Prostate gland (tissue), 2 donors: ENCODE data around the gene CIDEB.

Source experiments
- POLR2A ChIP-seq: fragments of 450-650 bp; IDR thresholded peaks from one replicate; pipeline ENCODE4 v1.6.1; 2016; ENCODE audit warnings: antibody characterized with exemption, mild to moderate bottlenecking
- POLR2AphosphoS5 ChIP-seq: sonication (generic); formaldehyde crosslinking; IDR thresholded peaks from one replicate; pipeline ENCODE4 v1.6.1; 2017; ENCODE audit warnings: antibody characterized with exemption
- TF ChIP-seq, protein P1 (sequence below), 4 experiments: fragments of 200-600 bp in 2 of 4; fragments of 450-650 bp in 2 of 4; sonication (generic) in 2 of 4; IDR thresholded peaks; 1 replicate in 3 of 4; 2 replicates in 1 of 4; pipeline ENCODE4 v1.5.1; 2016 to 2019; ENCODE audit warnings: antibody characterized with exemption in 4 of 4, mild to moderate bottlenecking in 2 of 4, moderate library complexity in 2 of 4

DNA sequence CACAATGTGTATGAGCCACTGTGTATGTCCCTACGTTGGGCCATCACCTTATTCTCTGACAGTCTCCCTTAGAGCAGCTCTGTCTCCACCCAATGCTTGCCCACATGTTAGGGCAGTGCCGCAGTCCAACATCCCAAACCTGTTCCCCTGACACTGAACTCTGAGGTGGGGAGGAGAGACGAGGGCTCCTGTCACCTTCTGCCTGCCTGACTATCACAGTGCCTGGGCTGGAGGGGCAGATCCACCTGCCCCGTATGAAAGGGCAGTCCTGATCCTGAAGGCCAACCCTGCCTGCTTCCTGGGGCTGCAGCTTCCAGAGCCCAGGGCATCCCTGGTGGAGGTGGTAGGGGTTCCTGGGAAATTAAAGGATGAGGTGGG, 47.0 kb downstream of the CIDEB start:
- TF ChIP-seq, protein P1, sequence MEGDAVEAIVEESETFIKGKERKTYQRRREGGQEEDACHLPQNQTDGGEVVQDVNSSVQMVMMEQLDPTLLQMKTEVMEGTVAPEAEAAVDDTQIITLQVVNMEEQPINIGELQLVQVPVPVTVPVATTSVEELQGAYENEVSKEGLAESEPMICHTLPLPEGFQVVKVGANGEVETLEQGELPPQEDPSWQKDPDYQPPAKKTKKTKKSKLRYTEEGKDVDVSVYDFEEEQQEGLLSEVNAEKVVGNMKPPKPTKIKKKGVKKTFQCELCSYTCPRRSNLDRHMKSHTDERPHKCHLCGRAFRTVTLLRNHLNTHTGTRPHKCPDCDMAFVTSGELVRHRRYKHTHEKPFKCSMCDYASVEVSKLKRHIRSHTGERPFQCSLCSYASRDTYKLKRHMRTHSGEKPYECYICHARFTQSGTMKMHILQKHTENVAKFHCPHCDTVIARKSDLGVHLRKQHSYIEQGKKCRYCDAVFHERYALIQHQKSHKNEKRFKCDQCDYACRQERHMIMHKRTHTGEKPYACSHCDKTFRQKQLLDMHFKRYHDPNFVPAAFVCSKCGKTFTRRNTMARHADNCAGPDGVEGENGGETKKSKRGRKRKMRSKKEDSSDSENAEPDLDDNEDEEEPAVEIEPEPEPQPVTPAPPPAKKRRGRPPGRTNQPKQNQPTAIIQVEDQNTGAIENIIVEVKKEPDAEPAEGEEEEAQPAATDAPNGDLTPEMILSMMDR (IDR thresholded peaks at IDR 0.05), result no peak
- TF ChIP-seq POLR2A (no peak), POLR2AphosphoS5 (no peak)
